ENCODE results near the gene UGT1A3. TPM values are rescaled to one million over a fixed set of nuclear protein-coding genes. Genes with fewer than 3 reads are reported as not detected.
"Not testable (repeated sequence)": the region's sequence is repeated elsewhere in the genome, so short reads cannot be mapped to it uniquely, and the experiment has no call there.

Gene UGT1A3
- not detected in 2 replicates for total RNA-seq (2014; rRNA removed; shearing (Covaris generic))
- polyA plus RNA-seq (2014; cell fraction: nucleus; rRNA removed) = not detected in 2 replicates

GRCh38 chr2:233728723-233729301, at the start of gene UGT1A3:
Gene UGT1A3 (plus strand): TSS chr2:233729042. CDS start chr2:233729127, 85 bp downstream.
- DNase-seq (ENCODE audit: extremely low read depth, low read depth) = no peak

DNA sequence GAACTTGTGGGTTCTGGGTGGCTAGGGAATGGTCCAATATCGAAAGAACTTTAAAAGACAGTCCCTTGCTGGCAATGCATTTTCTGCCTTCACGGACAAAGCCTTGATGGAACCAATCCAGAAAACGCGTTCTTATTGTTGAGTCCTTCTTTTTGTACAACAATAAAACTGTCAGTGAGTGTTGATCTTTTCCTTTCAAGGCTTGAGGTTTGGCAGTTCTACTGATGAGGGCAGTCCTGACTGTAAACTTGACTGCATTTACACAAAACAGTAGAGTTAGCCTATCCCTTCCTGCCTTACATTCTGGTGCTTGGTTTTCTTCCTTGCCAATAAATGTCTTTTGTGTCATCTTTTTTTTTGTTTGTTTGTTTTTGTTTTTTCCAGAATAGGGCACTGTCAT, 49.6 kb upstream of the UGT1A3 start:
- no peak for DNase-seq (ENCODE audit: extremely low read depth, low read depth)

- DNase-seq (ENCODE audit: extremely low read depth, low read depth) = no peak
Measured at GRCh38 chr2:233680361-233681045, 48.3 kb upstream of the UGT1A3 start.

GRCh38 chr2:233681521-233682099, 47.2 kb upstream of the UGT1A3 start, which contains the start of gene UGT1A7:
Gene UGT1A7 (plus strand): TSS chr2:233681901. CDS start chr2:233681938, 37 bp downstream.
- DNase-seq (ENCODE audit: extremely low read depth, low read depth) = no peak

DNA sequence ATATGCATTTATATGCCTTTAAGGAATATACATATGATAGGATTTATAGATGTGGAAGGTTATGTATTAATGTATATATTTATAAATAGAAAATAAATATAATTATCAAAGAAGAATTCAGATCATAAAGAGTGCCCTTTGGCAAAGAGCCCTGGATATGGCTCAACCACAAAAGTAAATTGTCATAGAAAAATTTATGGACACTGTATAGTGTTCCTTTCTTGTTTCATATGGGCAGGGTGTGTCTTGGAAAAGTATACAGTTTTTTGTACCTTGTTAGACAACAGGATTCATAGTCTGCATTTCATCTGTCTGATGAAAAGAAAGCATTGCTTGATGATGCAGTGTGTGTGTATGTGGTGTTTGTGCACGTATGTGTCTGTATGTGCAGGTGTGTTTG, 44.2 kb upstream of the UGT1A3 start:
- no peak for DNase-seq (ENCODE audit: extremely low read depth, low read depth)

DNA sequence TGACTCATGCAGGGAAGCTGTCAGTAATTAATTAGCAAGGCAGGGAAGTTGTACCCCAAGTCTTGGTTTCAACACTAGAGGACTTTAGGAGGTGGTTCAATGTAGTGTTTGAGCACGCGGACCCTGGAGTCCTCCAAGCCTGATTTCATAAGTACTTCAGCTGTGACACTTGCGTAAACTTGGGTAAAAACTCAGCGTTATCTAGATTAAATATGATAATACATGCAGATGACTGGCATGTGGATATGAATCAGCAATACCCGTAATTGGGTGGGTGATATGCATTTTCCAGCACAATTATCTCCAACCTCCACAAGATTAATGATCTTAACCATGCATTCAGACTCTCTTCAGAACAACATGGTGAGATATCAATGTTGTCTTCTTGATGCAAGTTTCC, 41.9 kb upstream of the UGT1A3 start:
- no peak for DNase-seq (ENCODE audit: extremely low read depth, low read depth)

DNA sequence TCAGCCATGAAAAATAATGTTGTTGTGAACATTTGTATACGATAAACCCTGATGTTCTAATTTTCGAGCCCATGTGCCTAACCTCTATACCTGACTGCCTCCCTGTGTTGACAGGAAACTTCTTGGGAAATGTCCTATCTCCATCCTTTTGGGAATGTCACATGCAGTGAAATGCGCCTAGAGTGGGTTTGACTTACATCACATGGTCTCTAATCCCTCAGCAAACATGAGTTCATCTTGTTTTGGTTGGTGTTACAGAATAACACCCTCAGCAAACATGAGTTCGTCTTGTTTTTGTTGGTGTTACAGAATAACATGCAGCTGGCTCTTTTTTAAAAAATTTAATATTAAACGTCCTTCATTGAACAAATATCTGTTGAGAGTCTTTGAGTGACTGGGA, 40.5 kb upstream of the UGT1A3 start:
- DNase-seq (ENCODE audit: extremely low read depth, low read depth) = peak; percentile 66

DNA sequence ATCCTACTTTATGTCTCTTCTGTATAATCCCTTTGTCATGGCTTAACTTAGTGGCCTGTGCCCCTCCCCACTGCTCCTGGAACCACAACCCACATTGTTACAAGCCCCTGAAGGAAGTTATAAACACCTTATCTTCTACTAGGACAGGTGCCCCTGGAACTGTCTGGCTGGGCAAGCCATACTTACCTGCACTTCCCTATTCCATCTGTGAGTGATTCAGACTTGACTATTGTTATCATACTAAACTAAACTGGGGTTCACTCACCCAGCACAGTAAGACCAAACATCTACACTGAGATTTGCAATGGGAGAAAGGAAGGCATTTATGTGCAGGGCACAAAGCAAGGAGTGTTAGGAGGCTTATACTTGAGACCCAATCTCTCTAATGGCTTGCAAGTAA, 39.8 kb upstream of the UGT1A3 start:
- no peak for DNase-seq (ENCODE audit: extremely low read depth, low read depth)

DNA sequence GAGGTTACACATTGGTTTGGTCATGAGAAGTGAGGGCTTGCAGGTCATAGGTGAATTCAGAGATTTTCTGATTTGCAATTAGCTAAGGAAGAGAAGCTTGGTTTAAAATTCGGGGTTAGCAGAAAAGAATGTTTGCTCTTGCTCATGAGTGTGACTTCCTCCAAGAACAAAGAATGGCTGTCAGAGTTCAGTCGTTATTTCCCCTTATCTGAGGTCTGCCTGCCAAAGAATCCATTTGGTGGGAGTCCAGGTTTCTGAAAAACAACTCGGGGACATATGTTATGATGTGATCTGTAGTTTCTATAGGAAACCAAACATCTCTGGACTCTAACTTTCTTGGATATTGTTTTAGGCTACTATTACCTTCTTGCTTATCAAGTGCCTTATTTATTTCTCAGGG, 39.3 kb upstream of the UGT1A3 start:
- DNase-seq (ENCODE audit: extremely low read depth, low read depth) = no peak

DNA sequence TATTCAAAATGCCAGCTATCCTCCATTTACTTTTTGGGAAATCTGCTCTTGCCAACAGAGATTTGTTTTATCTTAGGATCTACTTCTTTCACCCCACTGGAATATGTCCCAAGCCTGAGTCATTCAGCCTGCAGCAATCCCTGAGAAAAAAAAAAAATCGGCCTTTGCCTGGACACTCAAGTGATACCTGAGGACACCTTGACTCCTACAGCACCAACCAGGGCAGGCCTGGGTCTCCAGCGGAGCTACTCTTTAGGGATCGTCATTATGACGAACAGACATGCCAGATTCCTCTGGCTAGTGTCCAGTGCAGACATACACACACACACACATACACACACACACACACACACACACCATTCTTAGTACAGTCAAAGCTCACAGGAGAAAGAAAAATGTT, 38.4 kb upstream of the UGT1A3 start:
- peak; percentile 27 for DNase-seq (ENCODE audit: extremely low read depth, low read depth)

DNA sequence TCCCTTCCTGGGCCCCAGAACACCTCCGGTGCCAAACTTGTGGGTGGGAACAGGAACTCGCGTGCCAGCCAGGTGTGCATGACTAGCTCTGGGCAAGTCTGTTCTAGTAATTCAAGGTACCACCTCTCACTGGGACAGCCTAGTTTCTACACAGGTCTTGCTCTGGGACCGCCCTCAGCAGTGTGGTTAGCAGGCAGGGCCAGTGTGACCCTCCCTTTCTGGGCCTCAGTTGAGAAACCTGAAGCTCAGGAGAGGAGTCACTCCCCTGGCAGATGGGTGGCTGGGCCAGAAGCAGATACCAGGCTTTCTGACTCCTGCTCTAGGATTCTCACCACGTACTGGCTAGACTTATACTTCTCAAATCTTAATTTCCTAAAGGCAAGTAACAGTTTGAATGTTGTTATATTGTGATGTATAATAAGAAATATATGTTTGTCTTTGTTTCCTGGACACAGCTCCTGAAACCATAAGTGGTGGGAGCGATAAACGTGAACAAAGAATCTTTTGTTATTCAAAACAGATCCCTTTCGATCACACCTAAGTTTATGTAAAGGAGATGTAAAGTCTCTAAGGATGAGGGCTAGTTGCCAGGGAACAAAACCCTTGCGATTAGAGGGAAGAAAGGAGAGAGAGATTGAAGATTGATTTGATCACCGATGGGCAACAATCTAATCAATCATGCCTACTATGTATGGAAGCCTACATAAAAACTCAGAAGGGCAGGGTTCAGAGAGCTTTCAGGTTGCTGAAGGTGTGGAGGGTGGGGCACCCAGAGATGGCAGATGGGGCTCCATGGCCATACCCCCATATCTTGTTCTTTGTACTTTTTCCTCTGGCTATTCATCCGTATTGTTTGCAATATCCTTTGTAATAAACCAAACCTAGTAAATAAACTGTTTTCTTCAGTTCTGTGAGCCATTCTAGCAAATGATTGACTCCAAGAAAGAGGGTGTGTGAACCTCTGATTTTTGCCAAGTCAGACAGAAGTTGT, 37.1 kb upstream of the UGT1A3 start:
- no peak for DNase-seq (ENCODE audit: extremely low read depth, low read depth)

GRCh38 chr2:233692648-233693047, 36.2 kb upstream of the UGT1A3 start, which contains the start of gene UGT1A6:
Gene UGT1A6 (plus strand): TSS chr2:233692890. CDS start chr2:233693005, 115 bp downstream.
- no peak for DNase-seq (ENCODE audit: extremely low read depth, low read depth)

DNA sequence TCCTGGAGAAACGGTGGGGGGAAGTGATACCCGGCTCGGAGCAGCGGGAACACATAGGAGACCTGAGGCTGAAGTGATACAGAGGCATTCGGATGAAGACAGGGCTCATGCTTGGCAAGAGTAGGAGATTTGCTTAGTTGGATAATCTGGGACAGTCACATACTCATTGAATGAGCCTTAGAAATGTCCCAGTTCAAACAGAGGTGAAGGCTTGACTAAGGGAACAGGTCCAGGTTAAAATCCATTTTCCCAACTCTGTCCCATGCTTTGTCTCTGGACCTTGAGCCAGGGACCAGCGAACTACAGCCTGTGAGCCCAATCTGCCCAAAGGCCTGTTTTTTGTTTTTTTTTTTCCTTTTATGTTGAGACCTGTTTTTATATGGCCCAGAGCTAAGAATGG, 34.9 kb upstream of the UGT1A3 start:
- DNase-seq (ENCODE audit: extremely low read depth, low read depth) = no peak

DNA sequence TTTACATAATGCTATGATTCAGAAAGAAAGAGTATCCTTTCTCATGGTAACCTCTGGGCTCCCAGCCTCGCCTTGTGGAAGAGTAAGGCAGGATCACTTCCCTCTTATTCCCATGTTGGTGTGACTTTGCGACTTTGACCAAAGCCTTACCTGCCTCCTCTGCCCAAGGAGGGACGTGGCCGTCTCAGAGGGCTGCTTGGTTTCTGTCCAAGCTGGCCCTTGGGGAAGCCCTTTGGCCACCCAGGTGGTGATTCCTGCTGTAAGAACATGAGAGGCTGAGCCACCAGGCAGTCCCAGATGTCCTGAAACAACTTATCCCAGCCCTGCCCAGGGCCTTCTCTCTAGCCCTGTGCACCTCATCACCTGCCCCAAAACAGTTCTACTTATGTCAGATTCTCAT, 30.1 kb upstream of the UGT1A3 start:
- peak; percentile 38 for DNase-seq (ENCODE audit: extremely low read depth, low read depth)

- peak; percentile 91 for DNase-seq (ENCODE audit: extremely low read depth, low read depth)
Measured at GRCh38 chr2:233699424-233700027, 29.3 kb upstream of the UGT1A3 start.

GRCh38 chr2:233700028-233700635, 28.7 kb upstream of the UGT1A3 start:
- DNase-seq (ENCODE audit: extremely low read depth, low read depth) = peak; percentile 96

DNA sequence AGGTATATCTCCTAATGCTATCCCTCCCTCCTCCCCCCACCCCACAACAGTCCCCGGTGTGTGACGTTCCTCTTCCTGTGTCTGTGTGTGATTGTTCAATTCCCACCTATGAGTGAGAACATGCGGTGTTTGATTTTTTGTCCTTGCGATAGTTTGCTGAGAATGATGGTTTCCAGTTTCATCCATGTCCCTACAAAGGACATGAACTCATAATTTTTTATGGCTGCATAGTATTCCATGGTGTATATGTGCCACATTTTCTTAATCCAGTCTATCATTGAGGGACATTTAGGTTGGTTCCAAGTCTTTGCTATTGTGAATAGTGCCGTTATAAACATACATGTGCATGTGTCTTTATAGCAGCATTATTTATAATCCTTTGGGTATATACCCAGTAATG, 28.0 kb upstream of the UGT1A3 start:
- not testable (repeated sequence) for DNase-seq (ENCODE audit: extremely low read depth, low read depth)

GRCh38 chr2:233702238-233702637, 26.6 kb upstream of the UGT1A3 start:
- DNase-seq (ENCODE audit: extremely low read depth, low read depth) = no peak

DNA sequence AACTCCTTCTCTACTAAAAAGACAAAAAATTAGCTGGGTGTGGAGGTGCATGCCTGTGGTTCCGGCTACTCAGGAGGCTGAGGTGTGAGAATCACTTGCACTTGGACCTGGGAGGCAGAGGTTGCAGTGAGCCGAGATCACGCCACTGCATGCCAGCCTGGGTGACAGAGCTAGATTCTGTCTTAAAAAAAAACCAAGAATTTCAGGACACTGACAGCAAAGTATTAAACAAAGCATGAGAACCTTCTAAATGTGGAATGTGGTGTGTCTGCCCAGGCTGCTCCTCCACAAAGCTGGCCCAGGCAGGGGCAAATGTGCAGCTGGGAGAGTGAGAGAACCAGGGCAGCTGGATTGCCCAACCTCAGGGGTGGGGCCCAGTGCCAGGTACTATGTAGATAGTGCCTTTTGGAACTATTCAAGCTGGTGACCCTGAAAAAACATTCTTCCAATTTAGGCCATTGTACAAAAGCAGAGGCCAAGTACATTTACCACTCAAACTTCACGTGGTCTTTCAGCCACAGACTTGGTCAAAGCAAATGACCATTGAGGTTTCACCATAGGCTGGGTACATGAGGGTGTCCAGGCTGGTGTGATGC, 22.8 kb upstream of the UGT1A3 start:
- no peak for DNase-seq (ENCODE audit: extremely low read depth, low read depth)

Data from NCI-H460 (cell line).